MCF 10A (cell line): Measurements from ENCODE around the gene UCP2. TPM values are rescaled to one million over a fixed set of nuclear protein-coding genes. Genes with fewer than 3 reads are reported as not detected.
"Not testable (repeated sequence)": the region's sequence is repeated elsewhere in the genome, so short reads cannot be mapped to it uniquely, and the experiment has no call there.

Experiments used
- BruUV-seq: library from RNA; stranded (reverse); fragments of 400-500 nt; replicated peaks from 2 replicates; lab custom pipeline; 2021; lab: Mats Ljungman, UMichigan
- CTCF ChIA-PET: fragments of 300-600 bp; sonication (Branson Sonifier 250); formaldehyde crosslinking; extraction: SDS; loops from one replicate; lab custom pipeline; 2021; ENCODE audit warnings: antibody characterized with exemption, inconsistent platforms; lab: Yijun Ruan, JAX
- POLR2A ChIA-PET: fragments of 300-600, 350-650 bp; sonication (Branson Sonifier 250); formaldehyde crosslinking; extraction: SDS; loops from one replicate; lab custom pipeline; 2020; ENCODE audit warnings: antibody characterized with exemption, inconsistent platforms; lab: Yijun Ruan, JAX
- DNase-seq: peaks from one replicate; pipeline ENCODE4 v3.0.0-alpha.2; 2018; ENCODE audit not compliant: unreplicated experiment
- H3K27ac Mint-ChIP-seq: one replicate; pipeline ENCODE4 v1.8.0; 2022; ENCODE audit warnings: mild to moderate bottlenecking, low read depth, mixed read lengths; ENCODE audit not compliant: unreplicated experiment
- H3K27me3 Mint-ChIP-seq: one replicate; pipeline ENCODE4 v1.8.0; 2022; ENCODE audit warnings: mixed read lengths; ENCODE audit not compliant: insufficient read depth, unreplicated experiment
- H3K36me3 Mint-ChIP-seq: one replicate; pipeline ENCODE4 v1.8.0; 2022; ENCODE audit warnings: mild to moderate bottlenecking, moderate library complexity, mixed read lengths; ENCODE audit not compliant: insufficient read depth, unreplicated experiment
- H3K4me1 Mint-ChIP-seq: one replicate; pipeline ENCODE4 v1.8.0; 2022; ENCODE audit warnings: mixed read lengths; ENCODE audit not compliant: insufficient read depth, unreplicated experiment
- H3K4me3 Mint-ChIP-seq: one replicate; pipeline ENCODE4 v1.8.0; 2022; ENCODE audit warnings: mild to moderate bottlenecking, moderate library complexity, mixed read lengths; ENCODE audit not compliant: unreplicated experiment
- H3K9me3 Mint-ChIP-seq: one replicate; pipeline ENCODE4 v1.8.0; 2022; ENCODE audit warnings: mixed read lengths; ENCODE audit not compliant: unreplicated experiment
- CTCF ChIP-seq: fragments of 200-600 bp; IDR thresholded peaks from one replicate; pipeline ENCODE4 v1.8.0; 2022; ENCODE audit warnings: antibody characterized with exemption, mild to moderate bottlenecking; ENCODE audit not compliant: unreplicated experiment
- intact Hi-C: fragments of 100-400 bp; cut with micrococcal nuclease; formaldehyde crosslinking; loops from 2 replicates; pipeline ENCODE4 v1.14.1; 2022
- total RNA-seq: library from RNA; stranded (reverse); gene quantifications from 2 replicates; pipeline ENCODE4 v1.2.3, GENCODE V29; 2022

Gene UCP2
- total RNA-seq, 1 experiment from 2014 or later: not detected

GRCh38 chr11:73940801-73941570 is 41.7 kb downstream of the UCP2 start:
- Mint-ChIP-seq H3K27me3 (no peaks in the 10 kb centered on the region), H3K4me1 (no peaks in the 10 kb centered on the region), H3K27ac (no peak overlapping the region), H3K36me3 (no peaks in the 10 kb centered on the region), H3K9me3 (peaks cover 19% of the 10 kb centered on the region), H3K4me3 (no peak overlapping the region)
- TF ChIP-seq CTCF: no peak
- intact Hi-C loops: no loop called here
- no peak for DNase-seq
- BruUV-seq: no TSS peak
- POLR2A ChIA-PET: interaction anchor here (0.7 kb wide), 1 partner anchor 1144 kb away, joined by 3 read pairs; no protein-coding TSS in a partner anchor
- CTCF ChIA-PET: interaction anchor here (0.9 to 1.7 kb wide), 2 partner anchors 9 to 14 kb away, joined by 4 to 8 read pairs; no protein-coding TSS in a partner anchor

GRCh38 chr11:73939096-73939495 is 43.5 kb downstream of the UCP2 start:
- no peak overlapping the region for H3K27ac Mint-ChIP-seq
- no peak for TF ChIP-seq CTCF
- H3K36me3 Mint-ChIP-seq: peaks cover 4% of the 10 kb centered on the region
- ChIA-PET CTCF (no interaction called here), POLR2A (no interaction called here)
- H3K27me3 Mint-ChIP-seq: no peaks in the 10 kb centered on the region
- peaks cover 19% of the 10 kb centered on the region for H3K9me3 Mint-ChIP-seq
- intact Hi-C loops: no loop called here
- H3K4me3 Mint-ChIP-seq: no peak overlapping the region
- H3K4me1 Mint-ChIP-seq: no peaks in the 10 kb centered on the region
- DNase-seq: no peak
- BruUV-seq: no TSS peak

- CTCF ChIA-PET, POLR2A ChIA-PET, H3K27me3 Mint-ChIP-seq, H3K4me1 Mint-ChIP-seq, H3K27ac Mint-ChIP-seq, intact Hi-C loops, H3K4me3 Mint-ChIP-seq, BruUV-seq, H3K9me3 Mint-ChIP-seq, DNase-seq: not testable (repeated sequence)
- H3K36me3 Mint-ChIP-seq: peaks cover 21% of the 10 kb centered on the region
Measured at GRCh38 chr11:73936047-73936446, 46.6 kb downstream of the UCP2 start.

- no peaks in the 10 kb centered on the region for H3K4me1 Mint-ChIP-seq
- ChIA-PET POLR2A (no interaction called here), CTCF (interaction anchor here (2.2 kb wide), 1 partner anchor 9 kb away, joined by 8 read pairs; no protein-coding TSS in a partner anchor)
- H3K27ac Mint-ChIP-seq: no peak overlapping the region
- DNase-seq: no peak
- H3K27me3 Mint-ChIP-seq: no peaks in the 10 kb centered on the region
- peaks cover 50% of the 10 kb centered on the region for H3K36me3 Mint-ChIP-seq
- no peak for TF ChIP-seq CTCF
- intact Hi-C loops: loop anchor here (5.0 kb wide), 1 partner anchor 530 kb away; no protein-coding TSS in a partner anchor
- H3K4me3 Mint-ChIP-seq: no peak overlapping the region
- no TSS peak for BruUV-seq
- no peaks in the 10 kb centered on the region for H3K9me3 Mint-ChIP-seq
Measured at GRCh38 chr11:73932781-73933180, 49.9 kb downstream of the UCP2 start.
